Esophagus muscularis mucosa (tissue), 4 donors: ENCODE results near the gene APOO. TPM values are rescaled to one million over a fixed set of nuclear protein-coding genes. Genes with fewer than 3 reads are reported as not detected.

Experiments
- DNase-seq: peaks from one replicate; pipeline ENCODE4 v3.0.0-alpha.2; 2017; ENCODE audit errors: extremely low spot score
- H3K27ac ChIP-seq, 4 donors: fragments of 200-600 bp; sonication (generic); replicated peaks in 1 of 4; 1 replicate in 3 of 4; 2 replicates in 1 of 4; pipeline ENCODE4 v1.5.1; 2016 to 2019; ENCODE audit warnings: mild to moderate bottlenecking in 1 of 4
- H3K27me3 ChIP-seq, 4 donors: fragments of 200-600 bp; sonication (generic); one replicate each; pipeline versions ENCODE4 v1.5.1 to v1.6.0; 2016 to 2019
- H3K36me3 ChIP-seq, 4 donors: fragments of 200-600 bp; sonication (generic); one replicate each; pipeline ENCODE4 v1.5.1; 2016 to 2019
- H3K4me1 ChIP-seq, 4 donors: fragments of 200-600 bp; sonication (generic); one replicate each; pipeline ENCODE4 v1.5.1; 2016 to 2019
- H3K4me3 ChIP-seq, 4 donors: fragments of 200-600 bp; sonication (generic); 1 replicate in 2 of 4; 2 replicates in 2 of 4; pipeline ENCODE4 v1.5.1; 2016 to 2019; ENCODE audit warnings: mild to moderate bottlenecking in 4 of 4, moderate library complexity in 1 of 4
- H3K9me3 ChIP-seq, 4 donors: fragments of 200-600 bp; sonication (generic); 1 replicate in 3 of 4; 2 replicates in 1 of 4; pipeline ENCODE4 v1.5.1; 2016 to 2019
- EP300 ChIP-seq: sonication (generic); formaldehyde crosslinking; IDR thresholded peaks from one replicate; pipeline ENCODE4 v1.6.1; 2017; ENCODE audit warnings: antibody characterized with exemption
- POLR2A ChIP-seq: fragments of 450-650 bp; IDR thresholded peaks from one replicate; pipeline ENCODE4 v1.6.1; 2017; ENCODE audit warnings: antibody characterized with exemption, moderate library complexity, mild to moderate bottlenecking, low read depth
- POLR2AphosphoS5 ChIP-seq, 2 donors: sonication (generic); formaldehyde crosslinking; IDR thresholded peaks; one replicate each; pipeline ENCODE4 v1.6.1; 2017; ENCODE audit warnings: antibody characterized with exemption in 2 of 2
- WGBS: methylation state at CpG from one replicate; pipeline ENCODE4 v1.1.5; 2018; 5-methylcytosine and 5-hydroxymethylcytosine counted together
- intact Hi-C: fragments of 100-400 bp; cut with DNase I; formaldehyde crosslinking; loops from one replicate; pipeline ENCODE4 v1.15.1; 2023
- total RNA-seq, 4 donors: library from RNA; depleted of rRNA; stranded (reverse); fragments of >200 nt; gene quantifications; one replicate each; pipeline versions ENCODE4 v1.1.0 to v1.2.1, GENCODE V29; 2016
- TF ChIP-seq, protein P1 (sequence below), 3 experiments: fragments of 200-600 bp in 2 of 3; fragments of 450-650 bp in 1 of 3; sonication (generic) in 2 of 3; IDR thresholded peaks; one replicate each; pipeline ENCODE4 v1.5.1; 2017 to 2019; ENCODE audit warnings: antibody characterized with exemption in 3 of 3, mild to moderate bottlenecking in 2 of 3, moderate library complexity in 1 of 3

The APOO gene
- total RNA-seq, 4 donors from 2014 or later: 7.5 to 10.2 (median 9.5) TPM

DNA sequence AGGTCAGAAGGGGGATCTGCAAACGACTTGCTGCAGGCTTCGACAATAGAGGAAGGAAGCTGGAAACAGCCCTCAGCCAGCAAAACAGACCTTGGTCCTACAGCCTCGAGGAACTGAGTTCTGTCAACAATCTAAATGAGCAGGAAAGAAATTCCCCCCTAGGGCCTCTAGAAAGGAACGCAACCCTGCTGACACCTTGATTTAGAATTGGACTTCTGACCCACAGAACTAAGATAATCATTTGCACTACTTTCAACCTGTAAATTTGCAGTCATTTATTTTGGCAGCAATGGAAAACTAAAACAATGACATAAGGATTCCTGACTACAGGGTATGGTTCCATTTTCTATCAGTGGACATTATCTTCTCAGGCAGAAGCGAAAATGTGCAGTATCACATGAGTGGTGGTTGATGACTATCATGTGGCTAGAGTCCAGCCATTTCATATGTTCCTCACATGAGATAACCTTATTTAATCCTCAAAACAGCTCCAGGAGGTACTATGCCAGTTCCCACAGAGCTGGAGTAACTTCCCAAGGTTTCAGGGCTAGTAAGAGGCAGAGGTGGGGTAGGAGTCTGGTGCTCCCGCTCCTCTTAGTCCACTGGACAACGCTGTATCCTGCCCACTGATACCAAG, 63.1 kb downstream of the APOO start:
- 57% methylated on average over 7 of the region's 7 CpGs for WGBS
- Histone ChIP-seq H3K9me3 (no peaks in the 10 kb centered on the region), H3K27ac (peak overlapping the region in 2 of 4 donors; percentile 22 to 34), H3K27me3 (no peaks in the 10 kb centered on the region), H3K4me3 (no peak overlapping the region), H3K36me3 (no peaks in the 10 kb centered on the region), H3K4me1 (peaks cover 0 to 3% (median 2%) of the 10 kb centered on the region in 4 donors)
- DNase-seq: no peak
- TF ChIP-seq EP300: no peak
- TF ChIP-seq POLR2A: no peak
- TF ChIP-seq, protein P1, sequence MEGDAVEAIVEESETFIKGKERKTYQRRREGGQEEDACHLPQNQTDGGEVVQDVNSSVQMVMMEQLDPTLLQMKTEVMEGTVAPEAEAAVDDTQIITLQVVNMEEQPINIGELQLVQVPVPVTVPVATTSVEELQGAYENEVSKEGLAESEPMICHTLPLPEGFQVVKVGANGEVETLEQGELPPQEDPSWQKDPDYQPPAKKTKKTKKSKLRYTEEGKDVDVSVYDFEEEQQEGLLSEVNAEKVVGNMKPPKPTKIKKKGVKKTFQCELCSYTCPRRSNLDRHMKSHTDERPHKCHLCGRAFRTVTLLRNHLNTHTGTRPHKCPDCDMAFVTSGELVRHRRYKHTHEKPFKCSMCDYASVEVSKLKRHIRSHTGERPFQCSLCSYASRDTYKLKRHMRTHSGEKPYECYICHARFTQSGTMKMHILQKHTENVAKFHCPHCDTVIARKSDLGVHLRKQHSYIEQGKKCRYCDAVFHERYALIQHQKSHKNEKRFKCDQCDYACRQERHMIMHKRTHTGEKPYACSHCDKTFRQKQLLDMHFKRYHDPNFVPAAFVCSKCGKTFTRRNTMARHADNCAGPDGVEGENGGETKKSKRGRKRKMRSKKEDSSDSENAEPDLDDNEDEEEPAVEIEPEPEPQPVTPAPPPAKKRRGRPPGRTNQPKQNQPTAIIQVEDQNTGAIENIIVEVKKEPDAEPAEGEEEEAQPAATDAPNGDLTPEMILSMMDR (IDR thresholded peaks at IDR 0.05): no peak
- TF ChIP-seq POLR2AphosphoS5 (IDR thresholded peaks at IDR 0.05): no peak
- intact Hi-C loops: no loop called here

DNA sequence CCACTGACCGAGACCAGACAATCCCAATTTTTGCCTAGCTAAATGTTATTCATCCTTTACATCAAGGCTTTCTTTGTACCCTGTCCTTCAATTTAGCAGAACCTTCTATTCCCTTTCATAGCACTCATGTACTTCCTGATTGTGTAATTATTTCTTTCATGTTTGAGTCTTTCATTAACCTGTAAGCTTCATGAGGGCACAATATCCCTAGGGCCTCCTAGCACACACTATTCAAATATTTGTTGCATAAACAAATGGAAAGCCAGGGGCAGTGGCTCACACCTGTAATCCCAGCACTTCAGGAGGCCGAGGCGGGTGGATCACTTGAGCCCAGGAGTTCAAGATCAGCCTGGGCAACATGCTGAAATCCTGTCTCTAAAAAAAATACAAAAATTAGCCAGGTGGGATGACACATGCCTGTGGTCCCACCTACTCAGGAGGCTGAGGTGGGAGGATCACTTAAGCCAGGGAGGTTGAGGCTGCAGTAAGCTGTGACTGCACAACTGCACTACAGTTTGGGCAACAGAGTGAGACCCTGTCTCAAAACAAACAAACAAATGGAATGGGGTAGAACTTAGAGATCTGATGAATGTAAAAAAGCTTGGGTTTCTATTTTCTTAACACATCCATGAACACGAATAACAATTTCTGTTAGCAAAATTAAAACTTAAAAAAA, 65.8 kb downstream of the APOO start:
- Histone ChIP-seq H3K9me3 (no peaks in the 10 kb centered on the region), H3K36me3 (no peaks in the 10 kb centered on the region), H3K4me3 (no peak overlapping the region), H3K4me1 (peaks cover 0 to 3% (median 2%) of the 10 kb centered on the region in 4 donors), H3K27ac (no peak overlapping the region), H3K27me3 (no peaks in the 10 kb centered on the region)
- TF ChIP-seq POLR2AphosphoS5 (IDR thresholded peaks at IDR 0.05) (no peak), EP300 (no peak)
- TF ChIP-seq, protein P1 (IDR thresholded peaks at IDR 0.05): no peak
- intact Hi-C loops: no loop called here
- whole genome bisulfite sequencing: 81% methylated on average over 4 of the region's 4 CpGs
- no peak for DNase-seq

DNA sequence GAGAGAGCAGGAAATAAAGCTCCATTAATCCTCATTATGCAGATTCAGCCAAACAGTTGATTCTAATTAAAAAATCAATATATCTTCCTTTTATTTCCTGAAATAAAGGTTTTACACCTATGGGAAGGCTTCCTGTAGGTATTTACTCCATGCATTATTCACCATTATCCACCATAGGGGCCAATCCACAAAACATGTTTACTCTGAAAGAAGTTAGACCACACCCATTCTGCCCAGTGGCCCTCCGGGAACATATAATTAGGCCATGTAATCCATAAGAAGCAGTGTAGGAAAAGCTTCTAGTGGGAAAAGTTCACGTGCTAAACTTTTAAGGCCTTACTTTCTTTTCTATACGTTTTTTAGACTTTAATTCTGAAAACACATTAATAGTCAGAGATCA, 67.1 kb downstream of the APOO start:
- Histone ChIP-seq H3K4me1 (peaks cover 0 to 3% (median 2%) of the 10 kb centered on the region in 4 donors), H3K27me3 (no peaks in the 10 kb centered on the region), H3K27ac (no peak overlapping the region), H3K9me3 (no peaks in the 10 kb centered on the region), H3K4me3 (no peak overlapping the region), H3K36me3 (no peaks in the 10 kb centered on the region)
- WGBS: 70% methylated on average over 3 of the region's 3 CpGs
- intact Hi-C loops: no loop called here
- DNase-seq: no peak
- no peak for TF ChIP-seq EP300
- no peak for TF ChIP-seq POLR2AphosphoS5 (IDR thresholded peaks at IDR 0.05)
- TF ChIP-seq POLR2A: no peak
- TF ChIP-seq, protein P1 (IDR thresholded peaks at IDR 0.05): no peak

DNA sequence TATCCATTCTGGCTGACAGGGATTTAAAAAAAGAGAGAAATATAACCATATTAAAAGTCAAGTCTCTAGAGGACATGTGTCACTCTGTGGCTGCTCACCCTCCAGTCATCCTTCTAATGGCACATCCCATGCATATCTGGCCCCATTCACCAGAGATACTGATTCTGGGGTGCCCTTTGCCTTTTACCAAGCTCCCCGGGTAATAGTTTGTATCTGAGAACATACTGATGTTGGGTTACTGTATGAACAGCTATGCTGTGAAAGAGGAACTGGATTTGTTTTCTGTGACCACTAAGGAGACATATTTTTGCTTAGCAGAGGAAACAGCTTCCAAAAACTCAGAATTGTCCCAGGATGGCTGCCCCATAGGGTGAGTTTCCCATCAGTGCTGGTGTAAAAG, 68.8 kb downstream of the APOO start:
- no peak overlapping the region for H3K4me3 ChIP-seq

More for the DNA sequence above, 68.8 kb downstream of the APOO start:
- DNase-seq: no peak
- no peak overlapping the region for H3K27ac ChIP-seq
- no peaks in the 10 kb centered on the region for H3K9me3 ChIP-seq
- H3K36me3 ChIP-seq: no peaks in the 10 kb centered on the region
- no peaks in the 10 kb centered on the region for H3K27me3 ChIP-seq
- TF ChIP-seq POLR2A (no peak), POLR2AphosphoS5 (IDR thresholded peaks at IDR 0.05) (no peak), EP300 (no peak)
- TF ChIP-seq, protein P1 (IDR thresholded peaks at IDR 0.05): no peak
- 64% methylated on average over 1 of the region's 1 CpG for WGBS
- H3K4me1 ChIP-seq: peaks cover 0 to 3% (median 0%) of the 10 kb centered on the region in 4 donors
- intact Hi-C loops: no loop called here
